Progenitor cell of endocrine pancreas (in vitro differentiated cells): ENCODE results near the gene SETDB1. TPM values are rescaled to one million over a fixed set of nuclear protein-coding genes. Genes with fewer than 3 reads are reported as not detected.
"Not testable (repeated sequence)": the region's sequence is repeated elsewhere in the genome, so short reads cannot be mapped to it uniquely, and the experiment has no call there.

Source experiments
- DNase-seq: peaks from one replicate; pipeline ENCODE4 v3.0.0; 2021; ENCODE audit warnings: low spot score; ENCODE audit not compliant: unreplicated experiment
- H3K27ac Mint-ChIP-seq: 2 replicates; pipeline ENCODE4 v1.8.0; 2021; ENCODE audit warnings: mild to moderate bottlenecking, moderate library complexity, mixed read lengths
- H3K27me3 Mint-ChIP-seq: 2 replicates; pipeline ENCODE4 v1.8.0; 2021; ENCODE audit warnings: mixed read lengths
- H3K36me3 Mint-ChIP-seq: 2 replicates; pipeline ENCODE4 v1.8.0; 2022; ENCODE audit warnings: mixed read lengths; ENCODE audit not compliant: insufficient read depth
- H3K4me1 Mint-ChIP-seq: 2 replicates; pipeline ENCODE4 v1.8.0; 2021; ENCODE audit warnings: low read depth, mixed read lengths
- H3K4me3 Mint-ChIP-seq: 2 replicates; pipeline ENCODE4 v1.8.0; 2021; ENCODE audit warnings: low read depth, mild to moderate bottlenecking, moderate library complexity, mixed read lengths
- H3K9me3 Mint-ChIP-seq: 2 replicates; pipeline ENCODE4 v1.8.0; 2021; ENCODE audit warnings: low read depth, mixed read lengths
- total RNA-seq: library from RNA; stranded (reverse); gene quantifications from 2 replicates; pipeline ENCODE4 v1.2.1, GENCODE V29; 2021
- TF ChIP-seq, protein P1 (sequence below): fragments of 200-600 bp; sonication (generic); IDR thresholded peaks from one replicate; pipeline ENCODE4 v1.5.0; 2021; ENCODE audit warnings: antibody characterized with exemption, mild to moderate bottlenecking; ENCODE audit not compliant: unreplicated experiment

Gene SETDB1
- total RNA-seq, 1 donor from 2014 or later: 110 TPM

DNA sequence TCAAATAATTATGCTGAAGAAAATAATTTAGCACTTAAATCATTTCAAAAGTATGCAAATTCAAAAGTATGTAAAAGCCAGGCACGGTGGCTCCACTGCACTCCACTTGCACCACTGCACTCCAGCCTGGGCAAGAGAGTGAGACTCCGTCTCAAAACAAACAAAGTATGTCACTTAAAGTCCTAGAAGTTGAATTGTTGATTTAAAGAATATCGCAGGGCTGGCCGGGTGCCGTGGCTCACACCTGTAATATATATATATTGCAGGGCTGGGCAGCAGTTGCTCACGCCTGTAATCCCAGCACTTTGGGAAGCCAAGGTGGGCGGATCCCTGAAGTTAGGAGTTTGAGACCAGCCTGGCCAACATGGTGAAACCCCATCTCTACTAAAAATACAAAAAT lies 8.8 kb upstream of the SETDB1 start:
- H3K4me3 Mint-ChIP-seq: no peak overlapping the region
- no peak for DNase-seq
- H3K9me3 Mint-ChIP-seq: no peaks in the 10 kb centered on the region
- H3K36me3 Mint-ChIP-seq: no peaks in the 10 kb centered on the region
- TF ChIP-seq, protein P1, sequence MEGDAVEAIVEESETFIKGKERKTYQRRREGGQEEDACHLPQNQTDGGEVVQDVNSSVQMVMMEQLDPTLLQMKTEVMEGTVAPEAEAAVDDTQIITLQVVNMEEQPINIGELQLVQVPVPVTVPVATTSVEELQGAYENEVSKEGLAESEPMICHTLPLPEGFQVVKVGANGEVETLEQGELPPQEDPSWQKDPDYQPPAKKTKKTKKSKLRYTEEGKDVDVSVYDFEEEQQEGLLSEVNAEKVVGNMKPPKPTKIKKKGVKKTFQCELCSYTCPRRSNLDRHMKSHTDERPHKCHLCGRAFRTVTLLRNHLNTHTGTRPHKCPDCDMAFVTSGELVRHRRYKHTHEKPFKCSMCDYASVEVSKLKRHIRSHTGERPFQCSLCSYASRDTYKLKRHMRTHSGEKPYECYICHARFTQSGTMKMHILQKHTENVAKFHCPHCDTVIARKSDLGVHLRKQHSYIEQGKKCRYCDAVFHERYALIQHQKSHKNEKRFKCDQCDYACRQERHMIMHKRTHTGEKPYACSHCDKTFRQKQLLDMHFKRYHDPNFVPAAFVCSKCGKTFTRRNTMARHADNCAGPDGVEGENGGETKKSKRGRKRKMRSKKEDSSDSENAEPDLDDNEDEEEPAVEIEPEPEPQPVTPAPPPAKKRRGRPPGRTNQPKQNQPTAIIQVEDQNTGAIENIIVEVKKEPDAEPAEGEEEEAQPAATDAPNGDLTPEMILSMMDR: no peak
- H3K27me3 Mint-ChIP-seq: no peaks in the 10 kb centered on the region
- no peaks in the 10 kb centered on the region for H3K4me1 Mint-ChIP-seq
- no peak overlapping the region for H3K27ac Mint-ChIP-seq

DNA sequence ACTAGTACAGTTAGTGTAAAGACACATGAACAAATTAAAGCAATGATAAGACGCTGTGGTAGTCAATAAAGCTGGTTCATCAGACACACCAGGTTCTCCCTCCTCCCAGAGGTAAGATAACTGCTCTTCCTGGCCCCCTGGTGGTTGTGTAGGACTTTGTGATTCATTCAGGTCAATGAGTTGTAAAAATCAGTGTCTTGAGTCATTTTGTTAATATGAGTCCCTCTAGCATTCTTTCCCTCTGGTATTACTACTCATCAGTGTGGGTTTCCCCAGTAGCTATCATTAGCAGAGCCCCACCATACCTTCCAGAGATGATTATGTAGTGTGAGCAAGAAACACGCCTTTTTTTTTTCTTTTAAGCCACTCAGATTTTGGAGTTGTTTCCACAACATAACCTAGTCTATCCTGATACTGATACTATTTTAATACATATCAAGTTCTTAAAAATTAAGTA lies 3.6 kb upstream of the SETDB1 start:
- Mint-ChIP-seq H3K9me3 (no peaks in the 10 kb centered on the region), H3K4me1 (peaks cover 3% of the 10 kb centered on the region), H3K36me3 (peaks cover 4% of the 10 kb centered on the region), H3K27ac (peak overlapping the region; percentile 33), H3K27me3 (no peaks in the 10 kb centered on the region), H3K4me3 (no peak overlapping the region)
- DNase-seq: peak; percentile 25
- TF ChIP-seq, protein P1: peak; percentile 82

DNA sequence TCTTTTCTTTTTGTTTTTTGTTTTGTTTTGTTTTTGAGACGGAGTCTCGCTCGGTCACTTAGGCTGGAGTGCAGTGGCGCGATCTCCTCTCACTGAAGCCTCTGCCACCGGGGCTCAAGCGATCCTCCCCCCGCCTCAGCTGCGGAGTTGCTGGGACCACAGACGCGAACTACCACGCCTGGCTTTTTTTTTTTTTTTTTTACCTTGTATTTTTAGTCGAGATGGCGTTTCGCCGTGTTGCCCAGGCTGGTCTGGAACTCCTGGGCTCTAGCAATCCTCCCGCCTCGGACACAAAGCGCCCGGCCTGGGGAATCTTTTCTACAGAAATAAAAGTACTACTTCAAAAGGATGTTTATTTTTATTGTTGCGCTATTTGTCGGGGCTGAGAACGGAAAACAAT lies 1.1 kb upstream of the SETDB1 start:
- DNase-seq: no peak
- peak overlapping the region; percentile 99 for H3K4me3 Mint-ChIP-seq
- H3K27ac Mint-ChIP-seq: no peak overlapping the region
- no peaks in the 10 kb centered on the region for H3K27me3 Mint-ChIP-seq
- H3K4me1 Mint-ChIP-seq: peaks cover 4% of the 10 kb centered on the region
- H3K36me3 Mint-ChIP-seq: peaks cover 24% of the 10 kb centered on the region
- TF ChIP-seq, protein P1: no peak
- H3K9me3 Mint-ChIP-seq: no peaks in the 10 kb centered on the region

DNA sequence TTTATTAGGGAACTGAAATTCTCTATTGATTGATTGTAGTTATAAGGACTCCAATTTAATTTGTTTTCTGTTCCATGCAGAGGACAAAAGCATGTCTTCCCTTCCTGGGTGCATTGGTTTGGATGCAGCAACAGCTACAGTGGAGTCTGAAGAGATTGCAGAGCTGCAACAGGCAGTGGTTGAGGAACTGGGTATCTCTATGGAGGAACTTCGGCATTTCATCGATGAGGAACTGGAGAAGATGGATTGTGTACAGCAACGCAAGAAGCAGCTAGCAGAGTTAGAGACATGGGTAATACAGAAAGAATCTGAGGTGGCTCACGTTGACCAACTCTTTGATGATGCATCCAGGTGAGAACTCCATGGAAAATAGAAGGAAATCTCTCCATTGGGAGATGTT lies 1.5 kb downstream of the SETDB1 start:
- peaks cover 1% of the 10 kb centered on the region for H3K9me3 Mint-ChIP-seq
- H3K27me3 Mint-ChIP-seq: no peaks in the 10 kb centered on the region
- peak overlapping the region; percentile 59 for H3K27ac Mint-ChIP-seq
- no peak for DNase-seq
- H3K36me3 Mint-ChIP-seq: peaks cover 44% of the 10 kb centered on the region
- H3K4me3 Mint-ChIP-seq: peak overlapping the region; percentile 99
- TF ChIP-seq, protein P1: no peak
- H3K4me1 Mint-ChIP-seq: peaks cover 4% of the 10 kb centered on the region

DNA sequence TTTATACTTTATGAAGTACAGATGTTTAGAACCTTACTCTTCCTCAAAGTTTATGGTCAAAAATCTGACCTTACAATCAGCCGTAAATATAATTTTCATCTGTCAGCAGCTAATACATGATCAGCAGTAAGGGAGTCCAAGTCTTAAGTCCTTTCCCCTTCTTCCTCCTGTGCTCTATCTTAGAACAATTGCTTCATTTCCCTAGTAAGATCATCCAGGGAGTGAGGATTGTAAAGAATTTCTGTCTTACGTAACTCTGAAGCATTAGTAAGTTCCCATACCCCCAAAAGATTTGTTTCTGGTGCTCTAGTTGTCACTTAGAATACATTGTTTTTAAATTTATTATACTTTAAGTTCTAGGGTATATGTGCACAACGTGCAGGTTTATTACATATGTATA lies 2.1 kb downstream of the SETDB1 start:
- DNase-seq: no peak
- TF ChIP-seq, protein P1: no peak
- peaks cover 2% of the 10 kb centered on the region for H3K9me3 Mint-ChIP-seq

DNA sequence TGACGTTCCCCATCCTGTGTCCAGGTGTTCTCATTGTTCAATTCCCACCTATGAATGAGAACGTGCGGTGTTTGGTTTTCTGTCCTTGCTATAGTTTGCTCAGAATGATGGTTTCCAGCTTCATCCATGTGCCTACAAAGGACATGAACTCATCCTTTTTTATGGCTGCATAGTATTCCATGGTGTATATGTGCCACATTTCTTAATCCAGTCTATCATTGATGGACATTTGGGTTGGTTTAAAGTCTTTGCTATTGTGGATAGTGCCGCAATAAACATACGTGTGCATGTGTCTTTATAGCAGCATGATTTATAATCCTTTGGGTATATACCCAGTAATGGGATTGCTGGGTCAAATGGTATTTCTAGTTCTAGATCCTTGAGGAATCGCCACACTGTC lies 2.6 kb downstream of the SETDB1 start:
- not testable (repeated sequence) for H3K27ac Mint-ChIP-seq, DNase-seq, H3K4me3 Mint-ChIP-seq, H3K9me3 Mint-ChIP-seq, H3K27me3 Mint-ChIP-seq, H3K4me1 Mint-ChIP-seq
- H3K36me3 Mint-ChIP-seq: peaks cover 46% of the 10 kb centered on the region

More for the DNA sequence above, 2.1 kb downstream of the SETDB1 start:
- Mint-ChIP-seq H3K36me3 (peaks cover 46% of the 10 kb centered on the region), H3K4me3 (peak overlapping the region; percentile 63), H3K27ac (no peak overlapping the region), H3K4me1 (peaks cover 4% of the 10 kb centered on the region), H3K27me3 (no peaks in the 10 kb centered on the region)
